Caco-2 (cell line): Measurements from ENCODE around the gene A4GALT. TPM values are rescaled to one million over a fixed set of nuclear protein-coding genes. Genes with fewer than 3 reads are reported as not detected.
"Not testable (repeated sequence)": the region's sequence is repeated elsewhere in the genome, so short reads cannot be mapped to it uniquely, and the experiment has no call there.

ENCODE experiments used
- BruUV-seq: library from RNA; stranded (reverse); fragments of 400-500 nt; replicated peaks from 2 replicates; lab custom pipeline; 2021; lab: Mats Ljungman, UMichigan
- CTCF ChIA-PET: fragments of 300-600 bp; sonication (Branson Sonifier 250); formaldehyde crosslinking; loops from one replicate; lab custom pipeline; 2022; ENCODE audit warnings: antibody characterized with exemption; lab: Charles Lee
- POLR2A ChIA-PET: fragments of 300-600 bp; sonication (Branson Sonifier 250); formaldehyde crosslinking; loops from one replicate; lab custom pipeline; 2022; ENCODE audit warnings: antibody characterized with exemption; lab: Charles Lee
- DNase-seq, 2 experiments: peaks; one replicate each; pipeline versions ENCODE4 v3.0.0 to v3.0.0-alpha.2; 2020 to 2022
- H3K27me3 ChIP-seq: replicated peaks from 2 replicates; pipeline ENCODE4 v1.6.0; 2011; ENCODE audit warnings: low read length; ENCODE audit not compliant: control insufficient read depth, insufficient read depth
- H3K36me3 ChIP-seq: 2 replicates; pipeline ENCODE4 v1.5.1; 2011; ENCODE audit warnings: low read length; ENCODE audit not compliant: control insufficient read depth, insufficient read depth
- H3K4me1 ChIP-seq: fragments of 250-450 bp; sonication (Bioruptor Pico); 2 replicates; pipeline ENCODE4 v1.5.1; 2020; ENCODE audit warnings: mild to moderate bottlenecking
- H3K4me3 ChIP-seq: 2 replicates; pipeline ENCODE4 v1.5.1; 2011; ENCODE audit warnings: low read depth, mild to moderate bottlenecking, control low read depth, low read length
- H3K9me3 ChIP-seq: fragments of 250-450 bp; sonication (Bioruptor Pico); 2 replicates; pipeline ENCODE4 v1.5.1; 2020; ENCODE audit warnings: mild to moderate bottlenecking, moderate library complexity
- H3K27ac Mint-ChIP-seq: one replicate; pipeline ENCODE4 v1.8.0; 2022; ENCODE audit warnings: mixed read lengths; ENCODE audit not compliant: unreplicated experiment
- H3K27me3 Mint-ChIP-seq: one replicate; pipeline ENCODE4 v1.8.0; 2022; ENCODE audit warnings: mixed read lengths; ENCODE audit not compliant: insufficient read depth, unreplicated experiment
- H3K36me3 Mint-ChIP-seq: one replicate; pipeline ENCODE4 v1.8.0; 2022; ENCODE audit warnings: mild to moderate bottlenecking, mixed read lengths; ENCODE audit not compliant: insufficient read depth, unreplicated experiment
- H3K4me1 Mint-ChIP-seq: one replicate; pipeline ENCODE4 v1.8.0; 2022; ENCODE audit warnings: low read depth, mixed read lengths; ENCODE audit not compliant: unreplicated experiment
- H3K4me3 Mint-ChIP-seq: one replicate; pipeline ENCODE4 v1.8.0; 2022; ENCODE audit warnings: mild to moderate bottlenecking, moderate library complexity, mixed read lengths; ENCODE audit not compliant: unreplicated experiment
- H3K9me3 Mint-ChIP-seq: one replicate; pipeline ENCODE4 v1.8.0; 2022; ENCODE audit warnings: mixed read lengths; ENCODE audit not compliant: unreplicated experiment
- CTCF ChIP-seq, 2 experiments: fragments of 200-600 bp in 1 of 2; IDR thresholded peaks; 1 replicate in 1 of 2; 2 replicates in 1 of 2; pipeline versions ENCODE4 v1.5.1 to v1.8.0; 2011 to 2022; ENCODE audit warnings: antibody characterized with exemption in 1 of 2, control low read depth in 1 of 2, inconsistent platforms in 1 of 2, low read depth in 1 of 2, low read length in 1 of 2, mild to moderate bottlenecking in 1 of 2, moderate library complexity in 1 of 2; ENCODE audit not compliant: insufficient read depth in 1 of 2, severe bottlenecking in 1 of 2, unreplicated experiment in 1 of 2
- intact Hi-C: fragments of 100-400 bp; cut with micrococcal nuclease; formaldehyde crosslinking; loops from one replicate; pipeline ENCODE4 v1.10.0; 2022; ENCODE audit not compliant: unreplicated experiment
- total RNA-seq: library from RNA; stranded (reverse); gene quantifications from 2 replicates; pipeline ENCODE4 v1.2.3, GENCODE V29; 2022

Gene A4GALT
- total RNA-seq, 1 experiment from 2014 or later, result 16.2 TPM

GRCh38 chr22:42670046-42670445 lies 50.6 kb downstream of the A4GALT start:
- no peak overlapping the region for H3K27ac Mint-ChIP-seq
- CTCF ChIA-PET, result no interaction called here
- BruUV-seq, result no TSS peak

GRCh38 chr22:42666393-42666792 lies 54.3 kb downstream of the A4GALT start:
- BruUV-seq, H3K4me1 Mint-ChIP-seq, H3K4me3 Mint-ChIP-seq, H3K36me3 Mint-ChIP-seq, H3K9me3 ChIP-seq, POLR2A ChIA-PET, H3K27ac Mint-ChIP-seq, intact Hi-C loops, H3K27me3 ChIP-seq, H3K4me1 ChIP-seq, DNase-seq, CTCF ChIA-PET, H3K4me3 ChIP-seq, H3K27me3 Mint-ChIP-seq, H3K9me3 Mint-ChIP-seq, H3K36me3 ChIP-seq: not testable (repeated sequence)

More at GRCh38 chr22:42670046-42670445, 50.6 kb downstream of the A4GALT start:
- Histone ChIP-seq H3K36me3 (no peaks in the 10 kb centered on the region), H3K27me3 (no peaks in the 10 kb centered on the region), H3K4me3 (no peak overlapping the region), H3K9me3 (no peaks in the 10 kb centered on the region), H3K4me1 (no peaks in the 10 kb centered on the region)
- intact Hi-C loops, result no loop called here
- Mint-ChIP-seq H3K4me3 (no peak overlapping the region), H3K27me3 (no peaks in the 10 kb centered on the region), H3K36me3 (peaks cover 4% of the 10 kb centered on the region), H3K4me1 (no peaks in the 10 kb centered on the region), H3K9me3 (no peaks in the 10 kb centered on the region)
- TF ChIP-seq CTCF (IDR thresholded peaks at IDR 0.05; ENCODE audit: insufficient read depth in 1 of 2, low read depth in 1 of 2, low read length in 1 of 2, severe bottlenecking in 1 of 2, unreplicated experiment in 1 of 2), result no peak
- POLR2A ChIA-PET, result no interaction called here
- DNase-seq, result no peak

- H3K27ac Mint-ChIP-seq, result no peak overlapping the region
- Histone ChIP-seq H3K9me3 (no peaks in the 10 kb centered on the region), H3K27me3 (no peaks in the 10 kb centered on the region), H3K4me1 (no peaks in the 10 kb centered on the region), H3K36me3 (no peaks in the 10 kb centered on the region), H3K4me3 (no peak overlapping the region)
- no peaks in the 10 kb centered on the region for H3K27me3 Mint-ChIP-seq
- H3K4me3 Mint-ChIP-seq, result no peak overlapping the region
- no peak for DNase-seq
- H3K9me3 Mint-ChIP-seq, result no peaks in the 10 kb centered on the region
- no peak for TF ChIP-seq CTCF (IDR thresholded peaks at IDR 0.05; ENCODE audit: insufficient read depth in 1 of 2, low read depth in 1 of 2, low read length in 1 of 2, severe bottlenecking in 1 of 2, unreplicated experiment in 1 of 2)
- CTCF ChIA-PET, result no interaction called here
- POLR2A ChIA-PET, result no interaction called here
- intact Hi-C loops, result no loop called here
- no peaks in the 10 kb centered on the region for H3K4me1 Mint-ChIP-seq
- no TSS peak for BruUV-seq
- H3K36me3 Mint-ChIP-seq, result no peaks in the 10 kb centered on the region
Observed at GRCh38 chr22:42664976-42665831, 55.5 kb downstream of the A4GALT start.
